ENCODE data around the gene AHDC1. TPM values are rescaled to one million over a fixed set of nuclear protein-coding genes. Genes with fewer than 3 reads are reported as not detected.
A peak's percentile ranks its signal among the peaks of the same experiment; 100 is the strongest.

AHDC1 gene
- polyA plus RNA-seq, 1 donor from 2014 or later, result 5.3 TPM

- no peaks in the 10 kb centered on the region for H3K27me3 ChIP-seq (ENCODE audit: insufficient read depth, low read depth, low read length)
- H3K36me3 ChIP-seq (ENCODE audit: insufficient read depth, low read length), result no peaks in the 10 kb centered on the region
- TF ChIP-seq EP300 (conservative IDR thresholded peaks at IDR 0.05; ENCODE audit: poor library complexity, severe bottlenecking) (no peak), REST (IDR thresholded peaks at IDR 0.05; ENCODE audit: borderline replicate concordance) (no peak), RAD21 (conservative IDR thresholded peaks at IDR 0.05) (no peak), MXI1 (conservative IDR thresholded peaks at IDR 0.05; ENCODE audit: poor library complexity, severe bottlenecking) (no peak)
- no peak overlapping the region for H2AFZ ChIP-seq (ENCODE audit: low read depth, low read length)
- no peaks in the 10 kb centered on the region for H4K20me1 ChIP-seq (ENCODE audit: insufficient read depth)
- no peak overlapping the region for H3K4me2 ChIP-seq (ENCODE audit: low read length)
- H3F3A ChIP-seq (ENCODE audit: insufficient read depth, low read length, poor library complexity, severe bottlenecking), result no peaks in the 10 kb centered on the region
- no peaks in the 10 kb centered on the region for H3K9me3 ChIP-seq (ENCODE audit: low read length)
- H3K9ac ChIP-seq (ENCODE audit: low read length), result peak overlapping the region; percentile 50
- H3K79me2 ChIP-seq (replicated peaks; ENCODE audit: insufficient read depth, low read length), result no peaks in the 10 kb centered on the region
- no peaks in the 10 kb centered on the region for H3K9me2 ChIP-seq (ENCODE audit: insufficient read depth, low read length)
- no peak overlapping the region for H3K27ac ChIP-seq (ENCODE audit: low read length)
- H3K4me3 ChIP-seq (ENCODE audit: low read length), result no peak overlapping the region
These were observed 68.6 kb downstream of the AHDC1 start for GRCh38 chr1:27535386-27535785.

GRCh38 chr1:27531959-27532685 is 71.8 kb downstream of the AHDC1 start:
- no peaks in the 10 kb centered on the region for H3K9me3 ChIP-seq (ENCODE audit: low read length)
- TF ChIP-seq SMC3 (conservative IDR thresholded peaks at IDR 0.05; ENCODE audit: poor library complexity) (no peak), POLR2AphosphoS5 (IDR thresholded peaks at IDR 0.05) (no peak), EZH2 (IDR thresholded peaks at IDR 0.05; ENCODE audit: borderline replicate concordance, insufficient read depth, low read length, poor library complexity, severe bottlenecking) (no peak), MXI1 (conservative IDR thresholded peaks at IDR 0.05; ENCODE audit: poor library complexity, severe bottlenecking) (no peak), CTCF (IDR thresholded peaks at IDR 0.05; ENCODE audit: poor library complexity, severe bottlenecking) (no peak), TAF1 (IDR thresholded peaks at IDR 0.05; ENCODE audit: low read depth) (no peak), RAD21 (conservative IDR thresholded peaks at IDR 0.05) (no peak), EP300 (conservative IDR thresholded peaks at IDR 0.05; ENCODE audit: poor library complexity, severe bottlenecking) (no peak), REST (IDR thresholded peaks at IDR 0.05; ENCODE audit: borderline replicate concordance) (no peak)

More at GRCh38 chr1:27531959-27532685, 71.8 kb downstream of the AHDC1 start:
- H3F3A ChIP-seq (ENCODE audit: insufficient read depth, low read length, poor library complexity, severe bottlenecking), result peaks cover 4% of the 10 kb centered on the region
- no peaks in the 10 kb centered on the region for H4K20me1 ChIP-seq (ENCODE audit: insufficient read depth)
- H2AFZ ChIP-seq (ENCODE audit: low read depth, low read length), result no peak overlapping the region
- H3K9me2 ChIP-seq (ENCODE audit: insufficient read depth, low read length), result no peaks in the 10 kb centered on the region
- no peak overlapping the region for H3K4me3 ChIP-seq (ENCODE audit: low read length)
- no peak overlapping the region for H3K9ac ChIP-seq (ENCODE audit: low read length)
- no peak overlapping the region for H3K4me2 ChIP-seq (ENCODE audit: low read length)
- no peaks in the 10 kb centered on the region for H3K79me2 ChIP-seq (replicated peaks; ENCODE audit: insufficient read depth, low read length)
- no peak overlapping the region for H3K27ac ChIP-seq (ENCODE audit: low read length)
- H3K27me3 ChIP-seq (ENCODE audit: insufficient read depth, low read depth, low read length), result no peaks in the 10 kb centered on the region
- no peaks in the 10 kb centered on the region for H3K36me3 ChIP-seq (ENCODE audit: insufficient read depth, low read length)

Data from neural cell (in vitro differentiated cells).